Epithelial cell of proximal tubule (primary cell): ENCODE measurements around the gene SHROOM3. TPM values are rescaled to one million over a fixed set of nuclear protein-coding genes. Genes with fewer than 3 reads are reported as not detected.
A peak's percentile ranks its signal among the peaks of the same experiment; 100 is the strongest.

ENCODE experiments used
- DNase-seq: peaks from one replicate; pipeline ENCODE4 v3.0.0-alpha.2; 2011; ENCODE audit warnings: low read depth
- H3K4me3 ChIP-seq: 2 replicates; pipeline ENCODE4 v1.5.1; 2011; ENCODE audit warnings: low read depth, mild to moderate bottlenecking, low read length
- CTCF ChIP-seq: conservative IDR thresholded peaks from 2 replicates; pipeline ENCODE4 v1.5.1; 2012; ENCODE audit warnings: low read depth, mild to moderate bottlenecking, low read length
- total RNA-seq: library from RNA; depleted of rRNA; stranded (reverse); fragments of >200 nt; gene quantifications from 2 replicates; pipeline ENCODE4 v1.2.3, GENCODE V29; 2015

Gene SHROOM3
- total RNA-seq, 1 donor from 2014 or later, result 109 TPM

- TF ChIP-seq CTCF, result no peak
Observed at GRCh38 chr4:76755756-76756155, 320.7 kb downstream of the SHROOM3 start.

GRCh38 chr4:76756416-76756815 lies 321.4 kb downstream of the SHROOM3 start:
- no peak overlapping the region for H3K4me3 ChIP-seq
- DNase-seq, result no peak
- no peak for TF ChIP-seq CTCF

More at GRCh38 chr4:76755756-76756155, 320.7 kb downstream of the SHROOM3 start:
- no peak for DNase-seq
- H3K4me3 ChIP-seq, result no peak overlapping the region

- no peak overlapping the region for H3K4me3 ChIP-seq
- DNase-seq, result no peak
- no peak for TF ChIP-seq CTCF
Observed at GRCh38 chr4:76757418-76757939, 322.4 kb downstream of the SHROOM3 start.

- H3K4me3 ChIP-seq, result no peak overlapping the region
- TF ChIP-seq CTCF, result peak; percentile 80
- DNase-seq, result no peak
Observed at GRCh38 chr4:76758290-76758882, 323.4 kb downstream of the SHROOM3 start.

GRCh38 chr4:76758996-76759395 lies 324.0 kb downstream of the SHROOM3 start:
- H3K4me3 ChIP-seq, result no peak overlapping the region
- no peak for TF ChIP-seq CTCF
- DNase-seq, result no peak

GRCh38 chr4:76760193-76760592 lies 325.2 kb downstream of the SHROOM3 start:
- DNase-seq, result no peak
- no peak overlapping the region for H3K4me3 ChIP-seq
- TF ChIP-seq CTCF, result no peak
